CD4-positive, alpha-beta T cell (primary cell): ENCODE data around the gene DYNC1H1. TPM values are rescaled to one million over a fixed set of nuclear protein-coding genes. Genes with fewer than 3 reads are reported as not detected.

Source experiments
- ATAC-seq: fragments of 200-7000 bp; cut with Tn5 transposase; one replicate; pipeline ENCODE4 v1.10.0; 2022; ENCODE audit warnings: mild to moderate bottlenecking; ENCODE audit not compliant: poor library complexity
- CTCF ChIA-PET: fragments of 350-600 bp; sonication (Branson Sonifier 250); formaldehyde crosslinking; loops from one replicate; lab custom pipeline; 2021; ENCODE audit warnings: antibody characterized with exemption, inconsistent platforms; lab: Charles Lee
- POLR2A ChIA-PET: fragments of 350-600 bp; sonication (Branson Sonifier 250); formaldehyde crosslinking; loops from one replicate; lab custom pipeline; 2021; ENCODE audit warnings: antibody characterized with exemption, inconsistent platforms; lab: Charles Lee
- DNase-seq, 14 experiments: peaks; one replicate each; pipeline ENCODE4 v3.0.0-alpha.2; 2013 to 2020; ENCODE audit warnings: mixed read lengths in 2 of 14
- H3K27ac ChIP-seq, 2 donors: one replicate each; pipeline versions ENCODE4 v1.5.1 to v1.7.0; 2013; ENCODE audit warnings: low read length in 2 of 2, low read depth in 1 of 2, mild to moderate bottlenecking in 1 of 2
- H3K27me3 ChIP-seq, 2 experiments: 1 replicate in 1 of 2; 2 replicates in 1 of 2; pipeline versions ENCODE4 v1.6.1 to v1.7.0; 2013; ENCODE audit warnings: low read length in 2 of 2, control low read depth in 1 of 2, mild to moderate bottlenecking in 1 of 2, moderate library complexity in 1 of 2; ENCODE audit not compliant: insufficient read depth in 2 of 2, control insufficient read depth in 1 of 2
- H3K36me3 ChIP-seq: one replicate; pipeline ENCODE4 v1.6.1; 2013; ENCODE audit warnings: low read length, control low read depth; ENCODE audit not compliant: insufficient read depth
- H3K4me1 ChIP-seq: one replicate; pipeline ENCODE4 v1.6.1; 2013; ENCODE audit warnings: low read length, control low read depth; ENCODE audit not compliant: insufficient read depth
- H3K4me3 ChIP-seq: one replicate; pipeline ENCODE4 v1.5.1; 2013; ENCODE audit warnings: mild to moderate bottlenecking, low read length, moderate library complexity
- H3K9me3 ChIP-seq, 2 experiments: 1 replicate in 1 of 2; 2 replicates in 1 of 2; pipeline versions ENCODE4 v1.6.1 to v1.7.0; 2013; ENCODE audit warnings: low read length in 2 of 2, mild to moderate bottlenecking in 2 of 2, control low read depth in 1 of 2, moderate library complexity in 1 of 2; ENCODE audit not compliant: control insufficient read depth in 1 of 2, insufficient read depth in 1 of 2
- H3K27ac Mint-ChIP-seq: one replicate; pipeline ENCODE4 v1.8.0; 2020; ENCODE audit warnings: mixed read lengths
- H3K27me3 Mint-ChIP-seq: one replicate; pipeline ENCODE4 v1.8.0; 2021; ENCODE audit warnings: mixed read lengths
- H3K36me3 Mint-ChIP-seq: one replicate; pipeline ENCODE4 v1.8.0; 2021; ENCODE audit warnings: low read depth, mixed read lengths
- H3K4me1 Mint-ChIP-seq: one replicate; pipeline ENCODE4 v1.8.0; 2021; ENCODE audit warnings: low read depth, mixed read lengths
- H3K4me3 Mint-ChIP-seq: one replicate; pipeline ENCODE4 v1.8.0; 2020; ENCODE audit warnings: mild to moderate bottlenecking, mixed read lengths
- H3K9me3 Mint-ChIP-seq: one replicate; pipeline ENCODE4 v1.8.0; 2020; ENCODE audit warnings: mixed read lengths
- intact Hi-C, 2 experiments: fragments of 100-400 bp; cut with DNase I in 1 of 2; cut with micrococcal nuclease in 1 of 2; formaldehyde crosslinking; loops; one replicate each; pipeline versions ENCODE4 v1.15.1 to v1.9.0; 2023 to 2025; cut with DNase I, micrococcal nuclease
- total RNA-seq, 174 experiments: library from RNA in 2 of 174; stranded (reverse) in 2 of 174; gene quantifications; one replicate each; pipeline ENCODE4 v1.2.3 and lab custom pipeline; 2021 to 2026
- TF ChIP-seq, protein P1 (sequence below): fragments of 200-600 bp; IDR thresholded peaks from one replicate; pipeline ENCODE4 v1.8.0; 2022; ENCODE audit warnings: antibody characterized with exemption, mild to moderate bottlenecking

DYNC1H1 gene
- total RNA-seq, 2 experiments from 2014 or later = 286 to 293 TPM

DNA sequence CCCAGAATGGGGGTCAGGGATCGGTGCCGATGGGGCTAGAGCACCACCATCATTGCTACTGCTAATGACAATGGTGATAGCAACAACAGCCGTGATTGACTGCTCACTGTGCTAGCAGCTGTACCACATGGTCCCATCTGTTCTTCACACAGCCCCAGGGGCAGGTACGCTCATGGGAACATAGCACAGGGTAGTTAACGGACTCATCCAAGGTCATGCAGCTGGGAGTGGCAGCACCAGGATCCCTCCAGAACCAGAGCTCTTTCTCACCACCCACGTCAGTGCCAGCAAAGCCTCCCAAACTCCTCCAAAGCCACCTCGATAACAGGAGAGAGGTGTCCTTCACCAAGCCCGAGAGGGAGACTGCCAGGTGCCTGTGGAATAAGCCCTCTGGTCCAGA, 11.2 kb upstream of the DYNC1H1 start:
- no peak overlapping the region for H3K27ac Mint-ChIP-seq
- Histone ChIP-seq H3K4me1 (peaks cover 14% of the 10 kb centered on the region), H3K27ac (no peak overlapping the region), H3K9me3 (no peaks in the 10 kb centered on the region), H3K27me3 (no peaks in the 10 kb centered on the region), H3K36me3 (no peaks in the 10 kb centered on the region), H3K4me3 (no peak overlapping the region)
- DNase-seq (no peak), ATAC-seq (no peak)
- H3K9me3 Mint-ChIP-seq = no peaks in the 10 kb centered on the region
- H3K4me1 Mint-ChIP-seq = peaks cover 13% of the 10 kb centered on the region
- peaks cover 3% of the 10 kb centered on the region for H3K36me3 Mint-ChIP-seq
- TF ChIP-seq, protein P1, sequence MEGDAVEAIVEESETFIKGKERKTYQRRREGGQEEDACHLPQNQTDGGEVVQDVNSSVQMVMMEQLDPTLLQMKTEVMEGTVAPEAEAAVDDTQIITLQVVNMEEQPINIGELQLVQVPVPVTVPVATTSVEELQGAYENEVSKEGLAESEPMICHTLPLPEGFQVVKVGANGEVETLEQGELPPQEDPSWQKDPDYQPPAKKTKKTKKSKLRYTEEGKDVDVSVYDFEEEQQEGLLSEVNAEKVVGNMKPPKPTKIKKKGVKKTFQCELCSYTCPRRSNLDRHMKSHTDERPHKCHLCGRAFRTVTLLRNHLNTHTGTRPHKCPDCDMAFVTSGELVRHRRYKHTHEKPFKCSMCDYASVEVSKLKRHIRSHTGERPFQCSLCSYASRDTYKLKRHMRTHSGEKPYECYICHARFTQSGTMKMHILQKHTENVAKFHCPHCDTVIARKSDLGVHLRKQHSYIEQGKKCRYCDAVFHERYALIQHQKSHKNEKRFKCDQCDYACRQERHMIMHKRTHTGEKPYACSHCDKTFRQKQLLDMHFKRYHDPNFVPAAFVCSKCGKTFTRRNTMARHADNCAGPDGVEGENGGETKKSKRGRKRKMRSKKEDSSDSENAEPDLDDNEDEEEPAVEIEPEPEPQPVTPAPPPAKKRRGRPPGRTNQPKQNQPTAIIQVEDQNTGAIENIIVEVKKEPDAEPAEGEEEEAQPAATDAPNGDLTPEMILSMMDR = no peak
- no peak overlapping the region for H3K4me3 Mint-ChIP-seq
- H3K27me3 Mint-ChIP-seq = no peaks in the 10 kb centered on the region
- ChIA-PET CTCF (no interaction called here), POLR2A (no interaction called here)
- intact Hi-C loops = no loop called here

DNA sequence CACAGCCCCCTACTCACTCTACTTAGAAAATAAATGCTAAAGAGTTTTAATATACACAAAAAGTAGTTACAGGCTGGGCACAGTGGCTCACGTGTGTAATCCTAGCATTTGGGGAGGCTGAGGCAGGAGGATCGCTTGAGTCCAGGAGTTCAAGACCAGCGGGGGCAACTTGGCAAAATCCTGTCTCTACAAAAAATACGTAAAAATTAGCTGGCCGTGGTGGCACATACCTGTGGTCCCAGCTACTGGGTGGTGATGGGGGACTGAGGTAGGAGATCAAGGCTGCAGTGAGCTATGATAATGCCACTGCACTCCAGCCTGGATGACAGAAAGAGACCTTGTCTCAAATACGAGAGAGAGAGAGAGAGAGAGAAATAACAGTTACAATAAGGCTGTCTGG, 9.9 kb upstream of the DYNC1H1 start:
- TF ChIP-seq, protein P1 = no peak
- intact Hi-C loops = no loop called here
- peaks cover 1% of the 10 kb centered on the region for H3K4me1 ChIP-seq
- ChIA-PET POLR2A (no interaction called here), CTCF (interaction anchor here (0.7 kb wide), 1 partner anchor 509 kb away, joined by 3 read pairs; no protein-coding TSS in a partner anchor)
- H3K4me3 Mint-ChIP-seq = no peak overlapping the region
- no peaks in the 10 kb centered on the region for H3K9me3 ChIP-seq
- H3K36me3 Mint-ChIP-seq = no peaks in the 10 kb centered on the region
- H3K27me3 Mint-ChIP-seq = no peaks in the 10 kb centered on the region
- no peaks in the 10 kb centered on the region for H3K9me3 Mint-ChIP-seq
- no peak overlapping the region for H3K27ac ChIP-seq
- no peak overlapping the region for H3K27ac Mint-ChIP-seq
- H3K4me1 Mint-ChIP-seq = peaks cover under 1% of the 10 kb centered on the region
- no peaks in the 10 kb centered on the region for H3K27me3 ChIP-seq
- ATAC-seq (no peak), DNase-seq (no peak)
- no peaks in the 10 kb centered on the region for H3K36me3 ChIP-seq
- no peak overlapping the region for H3K4me3 ChIP-seq

DNA sequence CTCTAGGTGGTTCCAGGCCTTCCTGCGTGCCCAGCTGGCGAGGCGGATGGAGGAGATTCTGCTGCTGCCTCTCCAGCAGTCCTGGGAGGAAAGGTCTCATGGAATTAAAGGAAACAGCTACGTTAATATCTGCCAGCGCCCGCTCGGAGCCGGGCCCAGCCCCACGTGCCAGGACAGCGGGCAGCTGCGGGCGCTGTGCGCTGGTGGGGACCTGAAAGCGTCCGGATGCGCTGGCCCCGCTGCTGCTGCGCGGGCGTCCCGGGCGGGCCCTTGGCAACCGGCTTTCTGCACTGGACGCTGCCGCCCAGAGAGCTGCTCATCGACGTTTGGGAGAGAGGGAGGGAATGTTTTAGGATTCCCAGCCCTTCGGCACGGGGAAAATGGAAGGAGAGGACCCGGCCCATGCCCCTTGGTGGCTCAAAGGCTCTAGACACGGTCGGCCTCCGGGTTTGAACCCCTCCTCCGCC, 8.6 kb upstream of the DYNC1H1 start:
- H3K27me3 Mint-ChIP-seq = no peaks in the 10 kb centered on the region
- peaks cover 9% of the 10 kb centered on the region for H3K4me1 ChIP-seq
- no peaks in the 10 kb centered on the region for H3K36me3 ChIP-seq
- POLR2A ChIA-PET = interaction anchor here (0.7 to 1.0 kb wide), 2 partner anchors 51 to 85 kb away, joined by 3 read pairs; no protein-coding TSS in a partner anchor
- no peaks in the 10 kb centered on the region for H3K27me3 ChIP-seq
- H3K9me3 Mint-ChIP-seq = no peaks in the 10 kb centered on the region
- CTCF ChIA-PET = interaction anchor here (1.0 to 1.2 kb wide), 2 partner anchors 185 to 248 kb away, joined by 3 read pairs; no protein-coding TSS in a partner anchor
- H3K9me3 ChIP-seq = no peaks in the 10 kb centered on the region
- ATAC-seq (no peak), DNase-seq (no peak)
- no peak overlapping the region for H3K27ac ChIP-seq
- H3K36me3 Mint-ChIP-seq = no peaks in the 10 kb centered on the region
- intact Hi-C loops = no loop called here
- H3K4me3 Mint-ChIP-seq = no peak overlapping the region
- H3K4me1 Mint-ChIP-seq = peaks cover 8% of the 10 kb centered on the region
- no peak overlapping the region for H3K27ac Mint-ChIP-seq
- TF ChIP-seq, protein P1 = no peak
- no peak overlapping the region for H3K4me3 ChIP-seq
